Measurements from ENCODE around the gene TERT.

GRCh38 chr5:1246711-1247431, 48.0 kb downstream of the TERT start:
- TF ChIP-seq, protein P1, sequence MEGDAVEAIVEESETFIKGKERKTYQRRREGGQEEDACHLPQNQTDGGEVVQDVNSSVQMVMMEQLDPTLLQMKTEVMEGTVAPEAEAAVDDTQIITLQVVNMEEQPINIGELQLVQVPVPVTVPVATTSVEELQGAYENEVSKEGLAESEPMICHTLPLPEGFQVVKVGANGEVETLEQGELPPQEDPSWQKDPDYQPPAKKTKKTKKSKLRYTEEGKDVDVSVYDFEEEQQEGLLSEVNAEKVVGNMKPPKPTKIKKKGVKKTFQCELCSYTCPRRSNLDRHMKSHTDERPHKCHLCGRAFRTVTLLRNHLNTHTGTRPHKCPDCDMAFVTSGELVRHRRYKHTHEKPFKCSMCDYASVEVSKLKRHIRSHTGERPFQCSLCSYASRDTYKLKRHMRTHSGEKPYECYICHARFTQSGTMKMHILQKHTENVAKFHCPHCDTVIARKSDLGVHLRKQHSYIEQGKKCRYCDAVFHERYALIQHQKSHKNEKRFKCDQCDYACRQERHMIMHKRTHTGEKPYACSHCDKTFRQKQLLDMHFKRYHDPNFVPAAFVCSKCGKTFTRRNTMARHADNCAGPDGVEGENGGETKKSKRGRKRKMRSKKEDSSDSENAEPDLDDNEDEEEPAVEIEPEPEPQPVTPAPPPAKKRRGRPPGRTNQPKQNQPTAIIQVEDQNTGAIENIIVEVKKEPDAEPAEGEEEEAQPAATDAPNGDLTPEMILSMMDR (IDR thresholded peaks at IDR 0.05) = no peak
- TF ChIP-seq POLR2A (IDR thresholded peaks at IDR 0.05) = no peak

All from prostate gland (tissue), 2 donors.